HG03378 (cell line): ENCODE data around the gene CDC37.
A peak's percentile ranks its signal among the peaks of the same experiment; 100 is the strongest.

Experiments used
- ATAC-seq: cut with Tn5 transposase; IDR thresholded peaks from one replicate; pipeline ENCODE4 v1.9.1; 2021; ENCODE audit warnings: mild to moderate bottlenecking, moderate library complexity; ENCODE audit not compliant: unreplicated experiment

The CDC37 gene

GRCh38 chr19:10403137-10404021 is at the start of gene CDC37:
Gene CDC37 (minus strand): TSS chr19:10403542. CDS start chr19:10403479, 63 bp downstream.
- peak; percentile 73 for ATAC-seq

GRCh38 chr19:10450853-10451609 is 47.7 kb upstream of the CDC37 start:
- ATAC-seq, result no peak

GRCh38 chr19:10450191-10450852 is 47.0 kb upstream of the CDC37 start:
- ATAC-seq, result no peak

- no peak for ATAC-seq
Measured at GRCh38 chr19:10449037-10449436, 45.7 kb upstream of the CDC37 start.

- no peak for ATAC-seq
Measured at GRCh38 chr19:10442698-10443097, 39.4 kb upstream of the CDC37 start.

GRCh38 chr19:10439588-10439987 is 36.2 kb upstream of the CDC37 start:
- ATAC-seq, result no peak

GRCh38 chr19:10433131-10433536 is 29.8 kb upstream of the CDC37 start:
- no peak for ATAC-seq

- no peak for ATAC-seq
Measured at GRCh38 chr19:10432736-10433130, 29.4 kb upstream of the CDC37 start.

- ATAC-seq, result no peak
Measured at GRCh38 chr19:10431943-10432735, 28.8 kb upstream of the CDC37 start.

- ATAC-seq, result no peak
Measured at GRCh38 chr19:10431254-10431942, 28.1 kb upstream of the CDC37 start.

- ATAC-seq, result no peak
Measured at GRCh38 chr19:10430505-10431253, 27.3 kb upstream of the CDC37 start.

- ATAC-seq, result no peak
Measured at GRCh38 chr19:10428996-10429381, 25.6 kb upstream of the CDC37 start.

GRCh38 chr19:10427169-10427568 is 23.8 kb upstream of the CDC37 start:
- ATAC-seq, result no peak

- no peak for ATAC-seq
Measured at GRCh38 chr19:10424011-10424637, 20.8 kb upstream of the CDC37 start.

- no peak for ATAC-seq
Measured at GRCh38 chr19:10422846-10423245, 19.5 kb upstream of the CDC37 start.

GRCh38 chr19:10422046-10422461 is 18.7 kb upstream of the CDC37 start:
- no peak for ATAC-seq

- no peak for ATAC-seq
Measured at GRCh38 chr19:10421240-10422045, 18.1 kb upstream of the CDC37 start.
